ENCODE measurements around the gene MUC4. TPM values are rescaled to one million over a fixed set of nuclear protein-coding genes. Genes with fewer than 3 reads are reported as not detected.

MUC4 gene
- total and polyA plus RNA-seq, 2 experiments from 2014 or later: 1.3 TPM

DNA sequence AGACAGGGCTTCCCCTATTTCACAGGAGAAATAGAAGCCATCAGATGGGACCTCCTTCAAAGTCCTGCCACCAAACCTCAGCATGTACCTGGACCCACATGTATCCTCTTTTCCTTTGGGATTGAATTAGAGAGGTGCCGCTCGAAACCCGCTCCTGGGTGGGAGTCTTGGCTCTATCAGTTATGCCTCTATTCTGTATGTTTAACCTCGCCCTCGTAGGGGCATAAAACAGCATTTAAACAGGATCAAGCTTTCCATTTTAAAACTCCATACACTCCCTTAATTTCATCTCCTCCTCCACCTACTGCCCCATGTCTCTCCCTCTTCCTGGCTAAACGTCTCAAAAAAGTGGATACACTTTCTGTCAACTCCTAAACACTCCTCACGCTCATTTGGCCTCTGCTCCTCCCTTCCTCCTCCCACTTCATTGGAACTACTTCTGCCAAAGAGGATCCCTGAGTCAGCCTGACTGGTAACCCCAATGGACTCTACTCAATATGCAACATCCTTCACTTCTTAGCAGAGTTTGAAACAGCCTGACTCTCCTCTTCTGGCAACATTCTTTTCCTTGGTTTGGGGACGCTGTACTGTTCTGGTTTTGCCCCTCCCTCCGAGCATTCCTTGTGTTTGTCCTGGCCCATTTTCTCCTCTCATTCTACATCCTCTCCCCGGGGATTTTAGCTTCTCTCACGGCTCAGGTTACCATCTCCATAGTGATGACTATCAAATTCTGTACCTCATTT is 114.0 kb downstream of the MUC4 start:
- H2AFZ ChIP-seq: no peak overlapping the region
- no peaks in the 10 kb centered on the region for H3K27me3 Mint-ChIP-seq (ENCODE audit: insufficient read depth, low read depth, poor library complexity)
- H3F3A ChIP-seq (replicated peaks; ENCODE audit: low read depth): no peaks in the 10 kb centered on the region
- peak overlapping the region; percentile 50; the same call in 1 of the 2 replicates for H3K4me2 ChIP-seq
- H3K4me3 ChIP-seq: no peak overlapping the region
- H3K27ac ChIP-seq (ENCODE audit: low read depth): 0 out of 2 replicates have a peak overlapping the region, but pooled peaks have one; percentile 34
- DNase-seq (ENCODE audit: low spot score) (peak; percentile 68), ATAC-seq (peak; percentile 76)
- H3K9me3 Mint-ChIP-seq: no peaks in the 10 kb centered on the region
- TF ChIP-seq EZH2phosphoT487 (IDR thresholded peaks at IDR 0.05; ENCODE audit: unreplicated experiment) (no peak), STAT1 (IDR thresholded peaks at IDR 0.05; ENCODE audit: unreplicated experiment) (no peak), REST (IDR thresholded peaks at IDR 0.05; ENCODE audit: unreplicated experiment) (no peak), ZNF331 (CRISPR knock-in tag; IDR thresholded peaks at IDR 0.05; ENCODE audit: low read depth) (no peak), POLR2AphosphoS5 (IDR thresholded peaks at IDR 0.05; ENCODE audit: low read depth) (no peak), CTCF (conservative IDR thresholded peaks at IDR 0.05; ENCODE audit: low read depth in 2 of 2) (no peak), ZNF114 (CRISPR knock-in tag; IDR thresholded peaks at IDR 0.05) (no peak), NANOG (IDR thresholded peaks at IDR 0.05; ENCODE audit: borderline replicate concordance) (no peak), JUNB (IDR thresholded peaks at IDR 0.05; ENCODE audit: unreplicated experiment) (no peak), CREB1 (CRISPR knock-in tag; IDR thresholded peaks at IDR 0.05; ENCODE audit: low read depth) (no peak), EZH2 (IDR thresholded peaks at IDR 0.05; ENCODE audit: low read depth, unreplicated experiment) (no peak), ZNF462 (CRISPR knock-in tag; IDR thresholded peaks at IDR 0.05) (no peak)
- TF ChIP-seq, protein P1, sequence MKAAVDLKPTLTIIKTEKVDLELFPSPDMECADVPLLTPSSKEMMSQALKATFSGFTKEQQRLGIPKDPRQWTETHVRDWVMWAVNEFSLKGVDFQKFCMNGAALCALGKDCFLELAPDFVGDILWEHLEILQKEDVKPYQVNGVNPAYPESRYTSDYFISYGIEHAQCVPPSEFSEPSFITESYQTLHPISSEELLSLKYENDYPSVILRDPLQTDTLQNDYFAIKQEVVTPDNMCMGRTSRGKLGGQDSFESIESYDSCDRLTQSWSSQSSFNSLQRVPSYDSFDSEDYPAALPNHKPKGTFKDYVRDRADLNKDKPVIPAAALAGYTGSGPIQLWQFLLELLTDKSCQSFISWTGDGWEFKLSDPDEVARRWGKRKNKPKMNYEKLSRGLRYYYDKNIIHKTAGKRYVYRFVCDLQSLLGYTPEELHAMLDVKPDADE (IDR thresholded peaks at IDR 0.05): no peak
- no peaks in the 10 kb centered on the region; the same call in 1 of the 2 replicates for H4K20me1 ChIP-seq (replicated peaks; ENCODE audit: insufficient read depth)
- H3K4me1 Mint-ChIP-seq: peaks cover 27% of the 10 kb centered on the region
- no peaks in the 10 kb centered on the region for H3K36me3 ChIP-seq (ENCODE audit: insufficient read depth)
- H3K27me3 ChIP-seq (ENCODE audit: insufficient read depth): no peaks in the 10 kb centered on the region
- no peaks in the 10 kb centered on the region for H3K79me2 ChIP-seq (replicated peaks; ENCODE audit: insufficient read depth)
- peaks cover 8% of the 10 kb centered on the region; the same call in 1 of the 3 replicates for H3K36me3 Mint-ChIP-seq (ENCODE audit: low read depth)
- H3K4me1 ChIP-seq (ENCODE audit: insufficient read depth): peaks cover 18% of the 10 kb centered on the region; the same call in 1 of the 2 replicates
- peak overlapping the region; percentile 1; the same call in 2 of the 3 replicates for H3K4me3 Mint-ChIP-seq
- peak overlapping the region; percentile 34 for H3K27ac Mint-ChIP-seq
- no peaks in the 10 kb centered on the region for H3K9me2 ChIP-seq (ENCODE audit: insufficient read depth)
